Glutamatergic neuron (in vitro differentiated cells): ENCODE data around the gene TCF7. TPM values are rescaled to one million over a fixed set of nuclear protein-coding genes. Genes with fewer than 3 reads are reported as not detected.

Source experiments
- DNase-seq: peaks from one replicate; pipeline ENCODE4 v3.0.0; 2022
- H3K27ac Mint-ChIP-seq: one replicate; pipeline ENCODE4 v1.8.0; 2020; ENCODE audit warnings: mild to moderate bottlenecking, mixed read lengths, inconsistent platforms; ENCODE audit not compliant: unreplicated experiment
- H3K27me3 Mint-ChIP-seq: one replicate; pipeline ENCODE4 v1.8.0; 2020; ENCODE audit warnings: mild to moderate bottlenecking, moderate library complexity, mixed read lengths, inconsistent platforms; ENCODE audit not compliant: unreplicated experiment
- H3K36me3 Mint-ChIP-seq: one replicate; pipeline ENCODE4 v1.8.0; 2020; ENCODE audit warnings: mild to moderate bottlenecking, mixed read lengths, inconsistent platforms; ENCODE audit not compliant: unreplicated experiment
- H3K4me1 Mint-ChIP-seq: one replicate; pipeline ENCODE4 v1.8.0; 2020; ENCODE audit warnings: mild to moderate bottlenecking, low read depth, mixed read lengths, inconsistent platforms; ENCODE audit not compliant: unreplicated experiment
- H3K4me3 Mint-ChIP-seq: one replicate; pipeline ENCODE4 v1.8.0; 2020; ENCODE audit warnings: mild to moderate bottlenecking, mixed read lengths, inconsistent platforms; ENCODE audit not compliant: unreplicated experiment
- H3K9me3 Mint-ChIP-seq: one replicate; pipeline ENCODE4 v1.8.0; 2020; ENCODE audit warnings: mild to moderate bottlenecking, moderate library complexity, mixed read lengths, inconsistent platforms; ENCODE audit not compliant: unreplicated experiment
- CTCF ChIP-seq: fragments of 200-600 bp; sonication (generic); IDR thresholded peaks from one replicate; pipeline ENCODE4 v1.5.0; 2021; ENCODE audit not compliant: partially characterized antibody, unreplicated experiment
- total RNA-seq: library from RNA; stranded (reverse); fragmentation: NEBNext Ultra II Directional; extraction: Animal tissue kit (Norgen Biotek cat#: 25700); gene quantifications from one replicate; pipeline ENCODE4 v1.2.1, GENCODE V29; 2021; ENCODE audit not compliant: unreplicated experiment

Gene TCF7
- total RNA-seq, 1 donor from 2014 or later = 5.8 TPM

- no peak overlapping the region for H3K27ac Mint-ChIP-seq
- H3K4me3 Mint-ChIP-seq = no peak overlapping the region
- H3K4me1 Mint-ChIP-seq = peaks cover 5% of the 10 kb centered on the region
- no peak for TF ChIP-seq CTCF
- peaks cover 3% of the 10 kb centered on the region for H3K9me3 Mint-ChIP-seq
- no peaks in the 10 kb centered on the region for H3K36me3 Mint-ChIP-seq
- DNase-seq = no peak
- H3K27me3 Mint-ChIP-seq = peaks cover 4% of the 10 kb centered on the region
Measured at GRCh38 chr5:134103397-134103796, 11.1 kb upstream of the TCF7 start.

GRCh38 chr5:134103998-134104654, 10.4 kb upstream of the TCF7 start:
- TF ChIP-seq CTCF = no peak
- H3K9me3 Mint-ChIP-seq = peaks cover 3% of the 10 kb centered on the region
- H3K36me3 Mint-ChIP-seq = no peaks in the 10 kb centered on the region
- H3K4me1 Mint-ChIP-seq = peaks cover 5% of the 10 kb centered on the region
- peaks cover 4% of the 10 kb centered on the region for H3K27me3 Mint-ChIP-seq
- H3K4me3 Mint-ChIP-seq = no peak overlapping the region
- H3K27ac Mint-ChIP-seq = no peak overlapping the region
- no peak for DNase-seq

- no peak overlapping the region for H3K27ac Mint-ChIP-seq
- peaks cover 2% of the 10 kb centered on the region for H3K36me3 Mint-ChIP-seq
- H3K4me1 Mint-ChIP-seq = peaks cover 3% of the 10 kb centered on the region
- no peak overlapping the region for H3K4me3 Mint-ChIP-seq
- no peak for DNase-seq
- peaks cover 3% of the 10 kb centered on the region for H3K27me3 Mint-ChIP-seq
- no peaks in the 10 kb centered on the region for H3K9me3 Mint-ChIP-seq
- TF ChIP-seq CTCF = no peak
Measured at GRCh38 chr5:134106991-134107701, 7.3 kb upstream of the TCF7 start.

GRCh38 chr5:134107779-134108178, 6.7 kb upstream of the TCF7 start:
- peaks cover 4% of the 10 kb centered on the region for H3K4me1 Mint-ChIP-seq
- H3K27ac Mint-ChIP-seq = no peak overlapping the region
- DNase-seq = no peak
- H3K4me3 Mint-ChIP-seq = no peak overlapping the region
- H3K36me3 Mint-ChIP-seq = peaks cover 4% of the 10 kb centered on the region
- H3K27me3 Mint-ChIP-seq = peaks cover 5% of the 10 kb centered on the region
- H3K9me3 Mint-ChIP-seq = no peaks in the 10 kb centered on the region
- no peak for TF ChIP-seq CTCF

- Mint-ChIP-seq H3K27ac (no peak overlapping the region), H3K4me1 (peaks cover 7% of the 10 kb centered on the region), H3K9me3 (no peaks in the 10 kb centered on the region), H3K36me3 (peaks cover 4% of the 10 kb centered on the region), H3K27me3 (peaks cover 8% of the 10 kb centered on the region), H3K4me3 (no peak overlapping the region)
- DNase-seq = no peak
- TF ChIP-seq CTCF = no peak
Measured at GRCh38 chr5:134110382-134110781, 4.1 kb upstream of the TCF7 start.
